Measurements from ENCODE around the gene POLR1A. TPM values are rescaled to one million over a fixed set of nuclear protein-coding genes. Genes with fewer than 3 reads are reported as not detected.

The POLR1A gene
- polyA plus RNA-seq, 2 of the 4 experiments (the other 2 are of a cell fraction), result 22.8 to 55.7 TPM

DNA sequence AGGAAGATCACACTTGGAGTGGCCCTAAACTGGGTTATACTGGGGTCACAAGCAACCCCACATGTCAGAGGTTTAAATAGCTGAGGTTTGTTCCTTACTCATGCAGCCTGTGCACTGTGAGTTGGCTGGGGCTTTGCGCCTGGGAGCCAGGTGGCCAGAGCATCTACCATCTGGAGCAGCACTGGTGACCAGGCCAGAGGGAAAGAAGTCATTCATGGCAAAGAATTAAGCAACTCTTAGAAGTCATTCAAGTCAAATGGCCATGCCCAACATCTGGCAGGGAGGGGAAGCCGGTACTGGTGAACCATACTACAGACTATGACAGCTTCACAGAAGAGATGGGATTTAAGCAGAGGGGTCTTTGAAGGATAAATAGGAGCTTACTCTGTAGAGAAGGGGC is 90.7 kb downstream of the POLR1A start:
- no peak for FAIRE-seq
- WGBS (ENCODE audit: missing lambda C conversion rate), result 93% methylated on average over 2 of the region's 2 CpGs
- no peak for TF ChIP-seq HOXB13 (CRISPR knock-in tag; IDR thresholded peaks at IDR 0.05; ENCODE audit: low read depth)
- no peak for TF ChIP-seq PHF8 (IDR thresholded peaks at IDR 0.05; ENCODE audit: borderline replicate concordance, low read depth)
- no peak for TF ChIP-seq MYC (IDR thresholded peaks at IDR 0.05; ENCODE audit: borderline replicate concordance, low read length)
- TF ChIP-seq FOSB (CRISPR knock-in tag; IDR thresholded peaks at IDR 0.05), result no peak
- TF ChIP-seq POLR2A (IDR thresholded peaks at IDR 0.05; ENCODE audit: low read length), result no peak
- no peak for TF ChIP-seq SREBF2 (IDR thresholded peaks at IDR 0.05)
- no peak for TF ChIP-seq HOXB5 (CRISPR knock-in tag; IDR thresholded peaks at IDR 0.05)
- no peak for DNase-seq (ENCODE audit: low read depth in 1 of 2, low spot score in 1 of 2)
- no peak for ATAC-seq
- Histone ChIP-seq H3K4me3 (no peak overlapping the region), H3K4me2 (no peak overlapping the region), H3K9me3 (peaks cover 17% of the 10 kb centered on the region), H3K4me1 (peaks cover 16% of the 10 kb centered on the region), H3K27ac (no peak overlapping the region)
- ChIA-PET POLR2A (no interaction called here), CTCF (interaction anchor here (1.2 to 2.4 kb wide), 4 partner anchors 13 to 188 kb away, joined by 3 to 15 read pairs (median 5); partner anchors contain the start of gene ST3GAL5)

DNA sequence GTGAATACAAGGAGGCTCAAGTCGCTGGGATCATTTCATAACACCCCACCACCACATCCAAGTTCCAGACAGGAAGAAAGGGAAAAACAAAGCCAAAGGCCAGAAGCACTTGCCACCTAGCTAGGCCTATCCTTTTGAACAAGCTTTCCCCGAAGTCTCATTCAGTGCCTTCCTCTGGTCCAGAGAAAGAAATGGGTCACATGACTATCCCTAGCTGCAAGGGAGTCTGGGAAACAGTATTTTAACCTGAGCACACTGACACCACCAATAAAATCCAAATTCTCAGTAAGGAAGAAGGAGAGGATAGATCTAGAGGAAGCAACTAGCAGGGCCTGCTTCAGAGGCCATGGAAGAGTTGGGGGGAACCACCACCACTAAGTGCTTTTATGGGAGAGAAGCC is 91.2 kb downstream of the POLR1A start:
- no peak for FAIRE-seq
- no peak overlapping the region for H3K4me2 ChIP-seq
- H3K9me3 ChIP-seq, result peaks cover 17% of the 10 kb centered on the region
- TF ChIP-seq MAX (IDR thresholded peaks at IDR 0.05), result no peak
- TF ChIP-seq, protein P1, sequence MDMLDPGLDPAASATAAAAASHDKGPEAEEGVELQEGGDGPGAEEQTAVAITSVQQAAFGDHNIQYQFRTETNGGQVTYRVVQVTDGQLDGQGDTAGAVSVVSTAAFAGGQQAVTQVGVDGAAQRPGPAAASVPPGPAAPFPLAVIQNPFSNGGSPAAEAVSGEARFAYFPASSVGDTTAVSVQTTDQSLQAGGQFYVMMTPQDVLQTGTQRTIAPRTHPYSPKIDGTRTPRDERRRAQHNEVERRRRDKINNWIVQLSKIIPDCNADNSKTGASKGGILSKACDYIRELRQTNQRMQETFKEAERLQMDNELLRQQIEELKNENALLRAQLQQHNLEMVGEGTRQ (IDR thresholded peaks at IDR 0.05), result peak; percentile 69
- no peak overlapping the region for H3K4me3 ChIP-seq
- WGBS (ENCODE audit: missing lambda C conversion rate), result 31% methylated on average over 2 of the region's 2 CpGs
- no peak for DNase-seq (ENCODE audit: low read depth in 1 of 2, low spot score in 1 of 2)
- POLR2A ChIA-PET, result no interaction called here
- peaks cover 16% of the 10 kb centered on the region for H3K4me1 ChIP-seq
- CTCF ChIA-PET, result interaction anchor here (0.6 to 2.4 kb wide), 8 partner anchors 11 to 187 kb away, joined by 3 to 15 read pairs (median 4); partner anchors contain the start of gene ST3GAL5
- H3K27ac ChIP-seq, result no peak overlapping the region
- ATAC-seq, result no peak

DNA sequence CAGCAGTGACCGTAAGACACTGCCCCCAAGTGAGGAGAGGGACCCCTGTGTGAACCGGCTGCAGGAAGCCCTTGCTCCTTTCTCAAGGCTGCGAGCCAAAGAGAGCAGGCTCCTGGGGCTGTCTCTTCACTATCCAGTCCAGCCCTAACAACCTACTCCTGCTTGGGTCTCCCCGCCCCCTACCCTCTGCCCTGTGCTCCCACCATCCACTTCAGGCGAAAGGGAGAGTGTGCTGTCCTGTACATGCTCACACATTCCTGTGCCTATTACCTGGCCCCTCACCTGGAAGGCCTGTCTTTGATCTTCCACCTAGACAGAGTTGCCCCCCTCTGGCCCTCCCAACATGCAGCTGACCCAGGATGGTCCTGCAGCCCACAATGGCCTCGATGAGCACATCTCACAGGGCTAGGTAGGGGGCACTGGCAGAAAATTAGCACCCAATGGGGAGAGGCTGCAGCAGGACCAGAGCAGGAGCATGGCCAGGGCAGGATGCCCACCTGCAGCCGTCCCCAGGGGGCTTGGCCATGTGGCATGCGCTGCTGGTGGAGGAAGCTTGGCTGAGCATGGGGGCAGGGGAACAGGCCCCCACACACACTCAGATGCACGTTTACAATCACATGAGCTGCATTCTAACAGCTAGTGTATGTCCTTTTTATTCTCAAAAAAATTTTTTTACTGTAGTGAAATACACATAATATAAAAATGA is 93.5 kb downstream of the POLR1A start:
- ATAC-seq (peak; percentile 19 to 24; a peak in 3 of 6 replicates), DNase-seq (ENCODE audit: low read depth in 1 of 2, low spot score in 1 of 2) (no peak), FAIRE-seq (no peak)
- no peak overlapping the region for H3K4me2 ChIP-seq
- no peak for TF ChIP-seq SMC3 (IDR thresholded peaks at IDR 0.05)
- TF ChIP-seq, protein P2, sequence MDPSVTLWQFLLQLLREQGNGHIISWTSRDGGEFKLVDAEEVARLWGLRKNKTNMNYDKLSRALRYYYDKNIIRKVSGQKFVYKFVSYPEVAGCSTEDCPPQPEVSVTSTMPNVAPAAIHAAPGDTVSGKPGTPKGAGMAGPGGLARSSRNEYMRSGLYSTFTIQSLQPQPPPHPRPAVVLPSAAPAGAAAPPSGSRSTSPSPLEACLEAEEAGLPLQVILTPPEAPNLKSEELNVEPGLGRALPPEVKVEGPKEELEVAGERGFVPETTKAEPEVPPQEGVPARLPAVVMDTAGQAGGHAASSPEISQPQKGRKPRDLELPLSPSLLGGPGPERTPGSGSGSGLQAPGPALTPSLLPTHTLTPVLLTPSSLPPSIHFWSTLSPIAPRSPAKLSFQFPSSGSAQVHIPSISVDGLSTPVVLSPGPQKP (IDR thresholded peaks at IDR 0.05; ENCODE audit: low read depth, low read length), result no peak
- TF ChIP-seq, protein P3, sequence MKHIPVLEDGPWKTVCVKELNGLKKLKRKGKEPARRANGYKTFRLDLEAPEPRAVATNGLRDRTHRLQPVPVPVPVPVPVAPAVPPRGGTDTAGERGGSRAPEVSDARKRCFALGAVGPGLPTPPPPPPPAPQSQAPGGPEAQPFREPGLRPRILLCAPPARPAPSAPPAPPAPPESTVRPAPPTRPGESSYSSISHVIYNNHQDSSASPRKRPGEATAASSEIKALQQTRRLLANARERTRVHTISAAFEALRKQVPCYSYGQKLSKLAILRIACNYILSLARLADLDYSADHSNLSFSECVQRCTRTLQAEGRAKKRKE (CRISPR knock-in tag; IDR thresholded peaks at IDR 0.05; ENCODE audit: low read depth), result no peak
- no peak for TF ChIP-seq RFX5 (IDR thresholded peaks at IDR 0.05)
- no peak for TF ChIP-seq E2F6 (IDR thresholded peaks at IDR 0.05; ENCODE audit: borderline replicate concordance, low read depth)
- no peak for TF ChIP-seq NPAS2 (CRISPR knock-in tag; IDR thresholded peaks at IDR 0.05; ENCODE audit: borderline replicate concordance)
- no peak for TF ChIP-seq CTCF (IDR thresholded peaks at IDR 0.05)
- no peak for TF ChIP-seq HOXA7 (CRISPR knock-in tag; IDR thresholded peaks at IDR 0.05)
- TF ChIP-seq NR3C1 (IDR thresholded peaks at IDR 0.05), result no peak
- peaks cover 7% of the 10 kb centered on the region; the same call in 2 of the 3 replicates for H3K4me1 ChIP-seq
- H3K27ac ChIP-seq, result peak overlapping the region in 1 of 2 experiments; percentile 50; a peak in 2 of 6 replicates
- ChIA-PET CTCF (interaction anchor here (0.6 to 1.4 kb wide), 3 partner anchors 12 to 123 kb away, joined by 3 to 9 read pairs (median 3); no protein-coding TSS in a partner anchor), POLR2A (no interaction called here)
- 76% methylated on average over 9 of the region's 9 CpGs for WGBS (ENCODE audit: missing lambda C conversion rate)
- no peak overlapping the region for H3K4me3 ChIP-seq
- peaks cover 26% of the 10 kb centered on the region for H3K9me3 ChIP-seq

Measured in A549 (cell line).